IMR-90 (cell line): ENCODE measurements around the gene CARMIL1. TPM values are rescaled to one million over a fixed set of nuclear protein-coding genes. Genes with fewer than 3 reads are reported as not detected.

Source experiments
- ATAC-seq: fragments of 200-7000 bp; cut with Tn5 transposase; 2 replicates; pipeline ENCODE4 v1.9.1; 2020; ENCODE audit warnings: low read depth, mild to moderate bottlenecking, moderate library complexity
- BruUV-seq: library from RNA; stranded (reverse); fragments of 400-500 nt; replicated peaks from 2 replicates; lab custom pipeline; 2021; lab: Mats Ljungman, UMichigan
- CTCF ChIA-PET: fragments of 300-600 bp; formaldehyde crosslinking; extraction: SDS; loops from one replicate; lab custom pipeline; 2021; ENCODE audit warnings: antibody characterized with exemption; lab: Yijun Ruan, JAX
- POLR2A ChIA-PET: fragments of 300-600 bp; sonication (Branson Sonifier 250); formaldehyde crosslinking; loops from one replicate; lab custom pipeline; 2022; ENCODE audit warnings: antibody characterized with exemption; ENCODE audit not compliant: unreplicated experiment; lab: Charles Lee
- DNase-seq: peaks from one replicate; pipeline ENCODE4 v3.0.0; 2013
- H2AFZ ChIP-seq: replicated peaks from 2 replicates; pipeline ENCODE3; 2013; ENCODE audit warnings: low read length, mild to moderate bottlenecking; ENCODE audit not compliant: poor library complexity
- H2AK5ac ChIP-seq: 2 replicates; pipeline ENCODE4 v1.6.1; 2013; ENCODE audit warnings: low read depth, low read length, inconsistent platforms
- H2AK9ac ChIP-seq: replicated peaks from 2 replicates; pipeline ENCODE3; 2013; ENCODE audit warnings: mild to moderate bottlenecking, low read depth, low read length, moderate library complexity; ENCODE audit not compliant: poor library complexity
- H2BK120ac ChIP-seq: 2 replicates; pipeline ENCODE4 v1.6.1; 2013; ENCODE audit warnings: low read depth, low read length, inconsistent platforms
- H2BK15ac ChIP-seq: 3 replicates; pipeline ENCODE4 v1.6.1; 2013; ENCODE audit warnings: low read depth, low read length, inconsistent platforms
- H2BK20ac ChIP-seq: 2 replicates; pipeline ENCODE4 v1.6.1; 2013; ENCODE audit warnings: low read depth, mild to moderate bottlenecking, inconsistent platforms, low read length, moderate library complexity
- H2BK5ac ChIP-seq: 2 replicates; pipeline ENCODE4 v1.6.1; 2013; ENCODE audit warnings: mild to moderate bottlenecking, low read depth, low read length, inconsistent platforms; ENCODE audit not compliant: poor library complexity, severe bottlenecking
- H3K14ac ChIP-seq: replicated peaks from 2 replicates; pipeline ENCODE4 v1.6.1; 2013; ENCODE audit warnings: low read depth, low read length, inconsistent platforms
- H3K18ac ChIP-seq: 2 replicates; pipeline ENCODE4 v1.6.1; 2013; ENCODE audit warnings: low read depth, low read length, control low read depth
- H3K23ac ChIP-seq: 2 replicates; pipeline ENCODE4 v1.6.1; 2013; ENCODE audit warnings: low read depth, low read length, inconsistent platforms
- H3K27ac ChIP-seq: 2 replicates; pipeline ENCODE4 v1.5.1; 2013; ENCODE audit warnings: mild to moderate bottlenecking, control low read depth, low read length; ENCODE audit not compliant: insufficient read depth
- H3K27me3 ChIP-seq: 2 replicates; pipeline ENCODE4 v1.6.1; 2013; ENCODE audit warnings: low read length; ENCODE audit not compliant: control insufficient read depth, insufficient read depth
- H3K36me3 ChIP-seq: 2 replicates; pipeline ENCODE4 v1.6.1; 2013; ENCODE audit warnings: low read length, mixed read lengths; ENCODE audit not compliant: control insufficient read depth, insufficient read depth
- H3K4ac ChIP-seq: 2 replicates; pipeline ENCODE4 v1.6.1; 2013; ENCODE audit warnings: low read depth, low read length, inconsistent platforms
- H3K4me1 ChIP-seq: 2 replicates; pipeline ENCODE4 v1.6.1; 2013; ENCODE audit warnings: low read length, mixed read lengths; ENCODE audit not compliant: control insufficient read depth, insufficient read depth
- H3K4me2 ChIP-seq: 2 replicates; pipeline ENCODE4 v1.6.1; 2013; ENCODE audit warnings: low read depth, mild to moderate bottlenecking, control low read depth, low read length, moderate library complexity
- H3K4me3 ChIP-seq: 2 replicates; pipeline ENCODE4 v1.5.1; 2013; ENCODE audit warnings: low read depth, mild to moderate bottlenecking, control low read depth, low read length, moderate library complexity; ENCODE audit not compliant: insufficient read depth
- H3K56ac ChIP-seq: 2 replicates; pipeline ENCODE4 v1.6.1; 2013; ENCODE audit warnings: low read length, inconsistent platforms; ENCODE audit not compliant: insufficient read depth; ENCODE audit errors: extremely low read depth
- H3K79me1 ChIP-seq, 2 experiments: 2 replicates each; pipeline ENCODE4 v1.6.1; 2013; ENCODE audit warnings: low read length in 2 of 2, inconsistent platforms in 1 of 2, low read depth in 1 of 2
- H3K9ac ChIP-seq: 2 replicates; pipeline ENCODE4 v1.6.1; 2013; ENCODE audit warnings: low read depth, low read length, control low read depth
- H3K9me1 ChIP-seq: 2 replicates; pipeline ENCODE4 v1.6.1; 2013; ENCODE audit warnings: low read length, inconsistent platforms; ENCODE audit not compliant: insufficient read depth
- H3K9me3 ChIP-seq: 2 replicates; pipeline ENCODE4 v1.6.1; 2013; ENCODE audit warnings: low read length; ENCODE audit not compliant: control insufficient read depth, insufficient read depth
- H4K20me1 ChIP-seq: 2 replicates; pipeline ENCODE4 v1.6.1; 2013; ENCODE audit warnings: low read length, inconsistent platforms; ENCODE audit not compliant: insufficient read depth
- H4K5ac ChIP-seq: 2 replicates; pipeline ENCODE4 v1.6.1; 2013; ENCODE audit warnings: mild to moderate bottlenecking, low read depth, low read length, control low read depth
- H4K8ac ChIP-seq, 2 experiments: 2 replicates each; pipeline ENCODE4 v1.6.1; 2013; ENCODE audit warnings: low read depth in 2 of 2, low read length in 2 of 2, control low read depth in 1 of 2, inconsistent platforms in 1 of 2
- H4K91ac ChIP-seq: 2 replicates; pipeline ENCODE4 v1.6.1; 2013; ENCODE audit warnings: low read depth, low read length, inconsistent platforms; ENCODE audit not compliant: insufficient read depth
- BHLHE40 ChIP-seq: fragments of 150-350 bp; IDR thresholded peaks from 2 replicates; pipeline ENCODE4 v1.6.1; 2016; ENCODE audit warnings: mild to moderate bottlenecking, low read depth, low read length
- CEBPB ChIP-seq: IDR thresholded peaks from 2 replicates; pipeline ENCODE4 v1.6.1; 2012; ENCODE audit warnings: low read depth, low read length, improper control_type of control experiment
- CHD1 ChIP-seq: IDR thresholded peaks from 2 replicates; pipeline ENCODE4 v1.6.1; 2012; ENCODE audit warnings: low read depth, low read length, improper control_type of control experiment
- FOS ChIP-seq: fragments of 150-350 bp; IDR thresholded peaks from 2 replicates; pipeline ENCODE4 v1.6.1; 2016; ENCODE audit warnings: low read depth, low read length
- MAFK ChIP-seq: IDR thresholded peaks from 2 replicates; pipeline ENCODE4 v1.6.1; 2012; ENCODE audit warnings: low read depth, low read length, improper control_type of control experiment
- MAZ ChIP-seq: IDR thresholded peaks from 2 replicates; pipeline ENCODE4 v1.6.1; 2012; ENCODE audit warnings: low read depth, mild to moderate bottlenecking, low read length, improper control_type of control experiment, moderate library complexity, borderline replicate concordance
- MXI1 ChIP-seq: IDR thresholded peaks from 2 replicates; pipeline ENCODE4 v1.6.1; 2012; ENCODE audit warnings: low read depth, mild to moderate bottlenecking, low read length, moderate library complexity, borderline replicate concordance
- NFE2L2 ChIP-seq: fragments of 150-350 bp; IDR thresholded peaks from 2 replicates; pipeline ENCODE4 v1.6.1; 2016; ENCODE audit warnings: low read depth, mild to moderate bottlenecking, low read length
- POLR2A ChIP-seq: IDR thresholded peaks from 2 replicates; pipeline ENCODE4 v1.6.1; 2012; ENCODE audit warnings: mild to moderate bottlenecking, low read depth, low read length
- RCOR1 ChIP-seq: IDR thresholded peaks from 2 replicates; pipeline ENCODE4 v1.6.1; 2012; ENCODE audit warnings: mild to moderate bottlenecking, low read length, improper control_type of control experiment; ENCODE audit not compliant: insufficient replicate concordance
- RFX5 ChIP-seq: IDR thresholded peaks from 2 replicates; pipeline ENCODE4 v1.8.0; 2012; ENCODE audit warnings: low read depth, mild to moderate bottlenecking, low read length, moderate library complexity
- WGBS, 2 experiments: methylation state at CpG; one replicate each; pipeline versions ENCODE4 v1.1.5 to v1.1.7; 2013; ENCODE audit warnings: missing lambda C conversion rate in 2 of 2; ENCODE audit not compliant: insufficient read length in 1 of 2; ENCODE audit errors: extremely low coverage in 2 of 2; 5-methylcytosine and 5-hydroxymethylcytosine counted together
- dilution Hi-C: fragments of 300-500 bp; cut with HindIII; formaldehyde crosslinking; loops from one replicate; pipeline ENCODE4 v1.14.3; 2018; ENCODE audit warnings: low sequenced_read_pairs; ENCODE audit not compliant: unreplicated experiment
- in situ Hi-C: fragments of 300-500 bp; cut with MboI; formaldehyde crosslinking; loops from 3 replicates; pipeline ENCODE4 v1.14.3; 2019; ENCODE audit warnings: low sequenced_read_pairs, inconsistent platforms, mixed read lengths
- intact Hi-C: fragments of 100-400 bp; cut with micrococcal nuclease; formaldehyde crosslinking; loops from 2 replicates; pipeline ENCODE4 v1.10.0; 2022
- polyA plus RNA-seq, 3 experiments: library from polyadenylated mRNA; depleted of rRNA; stranded (reverse); fragments of >200 nt; gene quantifications; 2 replicates each; pipeline ENCODE4 v1.2.3, GENCODE V29; 2012; ENCODE audit warnings: low replicate concordance in 1 of 3
- total RNA-seq: library from RNA; depleted of rRNA; stranded (reverse); fragments of >200 nt; gene quantifications from 2 replicates; pipeline ENCODE4 v1.2.3, GENCODE V29; 2012
- TF ChIP-seq, protein P1 (sequence below): fragments of 150-350 bp; IDR thresholded peaks from 2 replicates; pipeline ENCODE4 v1.6.1; 2016; ENCODE audit warnings: low read depth, mild to moderate bottlenecking, low read length, moderate library complexity, borderline replicate concordance

Gene CARMIL1
- total and polyA plus RNA-seq, 2 of the 4 experiments (the other 2 are of a cell fraction): 1.3 to 2.9 TPM

DNA sequence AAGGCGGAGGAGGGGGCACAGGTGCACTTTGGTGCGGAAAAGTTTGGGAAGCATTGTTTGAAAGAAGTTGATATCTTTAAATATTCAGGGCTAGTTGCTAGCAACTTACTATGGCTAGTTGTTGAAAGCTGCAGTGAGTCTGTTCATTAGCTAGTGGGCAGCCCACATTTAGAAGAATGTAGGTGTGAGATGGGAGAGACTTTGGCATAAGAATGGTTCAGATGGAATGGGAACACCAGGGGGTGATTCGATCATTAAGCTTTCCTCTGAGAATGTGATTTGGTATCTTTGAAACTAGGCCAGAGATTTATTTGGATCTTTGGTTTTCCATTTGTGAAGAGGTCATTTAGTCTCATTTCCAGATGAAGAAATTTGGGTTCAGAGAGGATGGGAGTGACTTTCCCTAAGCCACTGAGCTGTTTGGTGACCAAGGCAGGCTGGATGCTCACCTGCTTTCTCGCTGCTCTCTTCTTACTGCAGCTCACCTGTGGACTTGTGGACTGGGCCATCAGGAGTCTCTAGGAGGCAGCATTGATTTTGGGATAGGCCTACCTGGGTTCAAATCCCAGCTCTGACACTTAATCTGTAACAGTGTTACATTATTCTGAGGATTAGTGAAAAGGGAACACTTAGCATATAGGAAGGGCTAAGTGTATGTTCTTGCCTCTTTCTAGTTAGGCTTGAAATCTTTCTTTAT lies 62.9 kb downstream of the CARMIL1 start:
- no peak for ATAC-seq
- dilution Hi-C loops: no loop called here

More for the DNA sequence above, 62.9 kb downstream of the CARMIL1 start:
- H3K27me3 ChIP-seq: no peaks in the 10 kb centered on the region
- H3K9me1 ChIP-seq: peaks cover 3% of the 10 kb centered on the region; the same call in 1 of the 2 replicates
- intact Hi-C loops: no loop called here
- H2BK20ac ChIP-seq: no peak overlapping the region
- no peak for TF ChIP-seq FOS
- no peak for TF ChIP-seq MAZ
- no peak for TF ChIP-seq MXI1
- TF ChIP-seq BHLHE40: no peak
- no peak for TF ChIP-seq POLR2A
- no peak for TF ChIP-seq RFX5
- TF ChIP-seq CHD1: no peak
- TF ChIP-seq MAFK: no peak
- TF ChIP-seq RCOR1: no peak
- TF ChIP-seq NFE2L2: no peak
- TF ChIP-seq, protein P1, sequence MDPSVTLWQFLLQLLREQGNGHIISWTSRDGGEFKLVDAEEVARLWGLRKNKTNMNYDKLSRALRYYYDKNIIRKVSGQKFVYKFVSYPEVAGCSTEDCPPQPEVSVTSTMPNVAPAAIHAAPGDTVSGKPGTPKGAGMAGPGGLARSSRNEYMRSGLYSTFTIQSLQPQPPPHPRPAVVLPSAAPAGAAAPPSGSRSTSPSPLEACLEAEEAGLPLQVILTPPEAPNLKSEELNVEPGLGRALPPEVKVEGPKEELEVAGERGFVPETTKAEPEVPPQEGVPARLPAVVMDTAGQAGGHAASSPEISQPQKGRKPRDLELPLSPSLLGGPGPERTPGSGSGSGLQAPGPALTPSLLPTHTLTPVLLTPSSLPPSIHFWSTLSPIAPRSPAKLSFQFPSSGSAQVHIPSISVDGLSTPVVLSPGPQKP: no peak
- no peak for TF ChIP-seq CEBPB
- H2BK5ac ChIP-seq: no peak overlapping the region
- H3K23ac ChIP-seq: no peak overlapping the region
- no peak overlapping the region for H3K4me2 ChIP-seq
- no peak overlapping the region for H3K9ac ChIP-seq
- 67% methylated on average over 1 of the region's 4 CpGs; no CpG with 5 or more reads in 1 of the 2 experiments for WGBS, 2 experiments
- no peak overlapping the region for H2BK15ac ChIP-seq
- H3K4ac ChIP-seq: no peak overlapping the region
- no peak overlapping the region for H3K56ac ChIP-seq
- H4K8ac ChIP-seq: no peak overlapping the region
- H4K5ac ChIP-seq: no peak overlapping the region
- ChIA-PET POLR2A (no interaction called here), CTCF (no interaction called here)
- no peaks in the 10 kb centered on the region for H3K36me3 ChIP-seq
- DNase-seq: no peak
- H2AK9ac ChIP-seq: no peak overlapping the region
- H4K20me1 ChIP-seq: no peaks in the 10 kb centered on the region
- no peak overlapping the region for H3K4me3 ChIP-seq
- peaks cover 0 to 6% of the 10 kb centered on the region in 2 experiments; a peak in 1 of 4 replicates for H3K79me1 ChIP-seq
- no peaks in the 10 kb centered on the region for H3K9me3 ChIP-seq
- H3K14ac ChIP-seq: no peak overlapping the region
- BruUV-seq: no TSS peak
- no peak overlapping the region for H3K18ac ChIP-seq
- 0 out of 2 replicates have a peak, but pooled peaks cover 1% of the 10 kb centered on the region for H3K4me1 ChIP-seq
- H3K27ac ChIP-seq: no peak overlapping the region
- H2AK5ac ChIP-seq: no peak overlapping the region
- no peak overlapping the region for H2AFZ ChIP-seq
- in situ Hi-C loops: no loop called here
- H2BK120ac ChIP-seq: no peak overlapping the region
- no peak overlapping the region for H4K91ac ChIP-seq
